ENCODE results near the gene FAM131C.

The FAM131C gene

GRCh38 chr1:16101623-16102022, 28.2 kb upstream of the FAM131C start:
- no peak for DNase-seq (ENCODE audit: low read depth in 2 of 2)

GRCh38 chr1:16099412-16099811, 26.0 kb upstream of the FAM131C start:
- DNase-seq (ENCODE audit: low read depth in 2 of 2) = no peak

GRCh38 chr1:16095447-16095846, 22.0 kb upstream of the FAM131C start:
- DNase-seq (ENCODE audit: low read depth in 2 of 2) = no peak

GRCh38 chr1:16094453-16095158, 21.2 kb upstream of the FAM131C start:
- DNase-seq (ENCODE audit: low read depth in 2 of 2) = no peak

GRCh38 chr1:16093611-16094010, 20.2 kb upstream of the FAM131C start:
- no peak for DNase-seq (ENCODE audit: low read depth in 2 of 2)

DNA sequence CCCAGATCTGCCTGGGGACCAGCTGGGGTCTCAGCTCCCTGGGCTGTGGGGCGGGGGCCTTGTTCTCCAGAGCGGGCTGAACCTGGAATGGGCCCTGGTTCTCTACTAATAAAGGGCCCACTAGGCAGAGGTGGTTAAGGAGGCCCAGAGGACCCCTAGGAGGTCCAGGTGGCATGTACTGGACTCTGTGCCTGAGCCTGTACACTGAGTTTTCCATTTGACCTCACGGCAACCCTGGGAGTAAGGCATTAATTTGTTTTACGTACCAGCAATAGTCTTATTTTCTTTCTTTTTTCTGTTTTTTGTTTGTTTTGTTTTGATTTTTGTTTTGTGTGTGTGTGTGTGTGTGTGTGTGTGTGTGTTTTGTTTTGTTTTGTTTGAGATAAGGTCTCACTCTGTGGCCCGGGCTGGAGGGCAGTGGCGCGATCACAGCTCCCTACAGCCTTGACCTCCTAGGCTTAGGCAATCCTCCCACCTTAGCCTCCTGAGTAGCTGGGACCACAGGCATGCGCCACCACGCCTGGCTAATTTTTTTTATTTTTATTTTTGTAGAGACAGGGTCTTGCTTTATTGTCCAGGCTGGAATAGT, 19.6 kb upstream of the FAM131C start:
- no peak for DNase-seq (ENCODE audit: low read depth in 2 of 2)

DNA sequence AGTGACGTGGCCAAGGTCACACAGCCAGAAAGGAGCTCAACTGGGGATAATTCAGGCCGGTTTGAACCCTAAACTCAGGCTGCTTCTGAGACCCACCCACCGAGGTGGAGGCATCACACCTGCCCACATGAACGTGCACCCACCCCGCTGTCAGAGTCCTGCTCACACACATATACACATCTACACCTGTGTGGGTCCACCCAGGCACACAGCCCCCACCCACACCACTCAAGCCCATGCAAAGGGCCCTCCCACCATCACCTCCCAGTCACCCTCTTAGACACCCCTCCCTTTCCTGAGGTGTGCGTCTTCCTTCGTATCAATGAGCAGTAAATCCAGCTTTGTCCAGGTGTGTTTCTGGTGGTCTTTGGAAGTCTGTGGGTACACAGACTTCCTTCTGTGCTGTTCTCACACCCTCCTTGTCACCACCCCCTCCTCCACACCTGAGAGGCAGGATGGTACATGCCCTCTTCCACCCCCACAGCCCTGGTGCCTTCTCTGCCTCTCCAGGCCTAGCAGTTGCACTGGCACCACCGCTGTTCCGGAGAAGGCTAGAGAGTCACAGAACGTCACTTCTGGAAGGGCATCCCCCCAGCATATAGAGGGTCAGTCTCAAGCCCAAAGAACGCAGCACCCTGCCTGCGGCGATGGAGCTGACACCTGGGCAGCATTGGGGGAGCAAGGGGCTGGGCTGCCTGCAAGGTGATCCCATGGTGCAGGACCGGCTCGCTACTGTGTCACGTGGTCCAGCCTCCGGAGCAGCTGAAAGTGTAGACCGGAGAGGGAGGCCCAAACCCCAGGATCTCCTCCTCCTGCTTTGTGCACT, 18.9 kb upstream of the FAM131C start:
- DNase-seq (ENCODE audit: low read depth in 2 of 2) = no peak

DNA sequence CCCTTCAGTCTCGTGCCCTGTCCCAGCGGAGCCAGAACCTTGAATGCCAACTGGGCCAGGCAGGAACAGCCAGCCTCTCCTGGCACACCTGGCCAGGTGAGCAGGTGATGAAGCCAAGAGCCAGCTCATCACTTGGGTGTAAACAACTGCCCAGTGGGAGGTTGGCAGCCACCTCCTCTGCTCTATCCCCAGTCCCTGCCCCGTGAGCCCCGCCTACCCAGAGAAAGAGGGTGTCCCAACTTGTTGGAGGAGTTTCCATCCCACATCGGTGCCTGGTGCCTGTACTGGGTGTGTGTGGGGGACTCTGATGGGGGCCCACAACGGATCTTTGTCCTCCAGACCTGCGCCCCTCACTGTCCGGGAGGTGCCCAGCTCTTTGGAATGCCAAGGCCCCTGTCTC, 17.8 kb upstream of the FAM131C start:
- DNase-seq (ENCODE audit: low read depth in 2 of 2) = no peak

DNA sequence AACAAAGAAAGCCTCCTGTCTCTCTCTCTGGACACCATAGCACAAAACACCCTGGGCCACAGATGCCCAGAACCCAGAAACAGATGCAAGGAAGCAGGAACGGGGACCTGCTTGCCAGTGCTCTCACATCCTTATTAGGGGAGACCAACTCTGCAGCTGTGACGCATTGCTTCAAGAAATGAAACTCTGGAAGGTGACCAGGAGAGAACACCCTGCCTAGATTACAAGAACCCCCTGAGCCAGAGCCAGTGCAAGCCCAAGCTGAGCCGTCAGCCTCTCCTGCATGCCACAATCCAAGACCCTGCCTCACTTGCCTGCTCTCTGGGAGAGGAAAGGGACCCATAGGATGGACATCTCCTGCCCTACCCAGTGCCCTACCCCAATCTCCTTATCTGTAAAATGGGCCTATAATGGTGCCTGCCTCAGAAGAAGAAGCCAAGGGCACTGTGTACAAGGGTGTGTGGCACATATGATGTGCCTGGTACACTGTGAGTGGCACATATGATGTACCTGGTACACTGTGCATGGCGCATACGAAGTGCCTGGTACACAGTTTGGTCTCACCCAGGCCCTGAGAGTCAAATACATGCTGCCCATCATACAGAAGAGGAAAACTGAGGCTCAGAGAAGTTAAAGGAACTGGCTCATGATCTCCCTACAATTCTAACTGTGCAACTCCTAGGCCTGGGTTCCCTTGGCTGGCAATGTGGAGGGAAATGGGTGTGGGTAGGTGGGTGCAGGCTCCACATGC, 16.8 kb upstream of the FAM131C start:
- no peak for DNase-seq (ENCODE audit: low read depth in 2 of 2)

DNA sequence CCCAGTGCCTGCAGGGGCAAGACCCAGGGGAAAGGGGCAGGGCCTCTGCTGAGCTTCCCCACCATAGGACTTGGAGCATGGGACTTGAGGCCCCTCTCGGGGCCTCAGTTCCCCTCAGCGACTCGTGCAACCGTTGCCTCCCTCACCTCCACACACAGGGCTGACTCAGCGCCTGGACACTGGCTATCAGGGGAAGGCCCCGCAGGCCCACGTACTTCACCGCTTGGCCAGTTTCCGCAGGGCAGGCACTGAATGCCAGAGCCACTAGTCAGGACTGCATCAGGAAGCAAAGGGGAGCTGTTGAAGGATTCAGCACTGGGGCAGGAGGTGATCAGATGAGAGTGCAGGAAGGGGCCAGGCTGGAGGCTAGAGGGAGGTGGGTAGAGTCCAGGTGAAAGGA, 15.5 kb upstream of the FAM131C start:
- no peak for DNase-seq (ENCODE audit: low read depth in 2 of 2)

DNA sequence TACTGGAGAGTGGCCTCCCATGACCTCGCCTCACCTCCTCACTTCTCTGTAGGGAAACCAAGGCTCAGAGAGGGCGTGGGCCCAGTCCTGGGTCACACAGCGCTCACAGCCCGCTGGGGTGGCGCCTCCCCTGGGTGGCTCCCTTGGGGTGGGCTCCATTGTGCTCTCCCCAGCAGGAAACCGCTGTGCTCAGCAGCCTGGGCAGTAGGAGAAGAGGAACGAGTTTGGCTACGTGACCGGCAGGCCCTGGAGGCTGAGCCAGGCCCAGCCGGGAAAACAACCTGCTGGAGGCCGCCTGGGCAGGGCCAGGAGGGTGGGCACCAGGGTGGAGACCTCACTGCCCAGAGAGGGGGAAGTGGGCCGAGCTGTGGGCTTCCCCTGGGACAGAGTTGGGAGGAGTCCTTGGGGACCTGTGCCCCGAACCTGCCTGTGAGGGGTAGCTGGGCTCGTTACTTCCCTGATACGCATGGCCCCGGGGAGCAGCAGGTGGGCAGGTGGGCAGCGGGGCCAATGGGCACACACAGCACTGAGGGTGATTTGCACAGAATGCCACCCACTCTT, 15.0 kb upstream of the FAM131C start:
- DNase-seq (ENCODE audit: low read depth in 2 of 2) = no peak

- no peak for DNase-seq (ENCODE audit: low read depth in 2 of 2)
Observed at GRCh38 chr1:16087733-16088132, 14.3 kb upstream of the FAM131C start.

DNA sequence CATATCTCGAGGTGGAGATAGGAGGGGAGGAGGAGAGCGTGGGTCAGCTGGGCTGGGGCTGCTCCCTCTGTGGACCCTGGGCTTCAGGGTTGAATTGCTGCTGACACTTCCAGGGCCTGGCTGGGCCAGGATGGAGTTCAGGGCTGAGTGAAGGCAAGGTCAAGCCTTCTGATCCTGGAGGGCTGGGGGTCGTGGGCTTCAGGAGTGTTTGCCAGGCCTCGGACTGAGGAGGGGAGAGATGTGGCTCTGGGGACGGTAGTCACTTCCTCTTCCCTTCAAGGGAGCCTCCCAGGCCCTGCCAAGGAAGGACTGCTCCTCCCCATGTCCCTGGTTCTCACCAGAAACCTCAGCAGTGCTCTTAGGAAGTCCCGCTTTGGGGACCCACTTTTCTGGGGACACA, 12.1 kb upstream of the FAM131C start:
- no peak for DNase-seq (ENCODE audit: low read depth in 2 of 2)

GRCh38 chr1:16083486-16083885, 10.0 kb upstream of the FAM131C start:
- no peak for DNase-seq (ENCODE audit: low read depth in 2 of 2)

GRCh38 chr1:16082283-16083038, 9.0 kb upstream of the FAM131C start:
- DNase-seq (ENCODE audit: low read depth in 2 of 2) = no peak

DNA sequence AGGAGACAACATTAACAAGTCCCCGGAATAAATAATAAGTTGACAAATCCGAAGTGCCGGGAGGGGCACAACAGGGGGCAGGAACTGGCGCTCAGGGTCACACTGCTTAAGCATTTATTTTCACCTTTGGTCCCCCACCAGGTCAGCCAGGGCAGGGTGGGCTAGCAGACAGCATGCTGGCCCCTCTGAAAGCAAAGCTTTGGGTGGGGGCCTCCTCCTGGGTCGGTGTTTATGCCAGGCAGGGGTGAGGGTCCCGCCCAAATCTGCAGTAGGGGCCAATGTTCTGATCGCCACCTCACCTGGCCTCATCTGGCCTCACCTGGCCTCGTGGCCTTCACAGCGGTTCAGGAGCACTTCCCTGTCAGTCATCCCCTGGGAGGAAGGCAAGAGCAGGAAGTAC, 8.2 kb upstream of the FAM131C start:
- DNase-seq (ENCODE audit: low read depth in 2 of 2) = no peak

DNA sequence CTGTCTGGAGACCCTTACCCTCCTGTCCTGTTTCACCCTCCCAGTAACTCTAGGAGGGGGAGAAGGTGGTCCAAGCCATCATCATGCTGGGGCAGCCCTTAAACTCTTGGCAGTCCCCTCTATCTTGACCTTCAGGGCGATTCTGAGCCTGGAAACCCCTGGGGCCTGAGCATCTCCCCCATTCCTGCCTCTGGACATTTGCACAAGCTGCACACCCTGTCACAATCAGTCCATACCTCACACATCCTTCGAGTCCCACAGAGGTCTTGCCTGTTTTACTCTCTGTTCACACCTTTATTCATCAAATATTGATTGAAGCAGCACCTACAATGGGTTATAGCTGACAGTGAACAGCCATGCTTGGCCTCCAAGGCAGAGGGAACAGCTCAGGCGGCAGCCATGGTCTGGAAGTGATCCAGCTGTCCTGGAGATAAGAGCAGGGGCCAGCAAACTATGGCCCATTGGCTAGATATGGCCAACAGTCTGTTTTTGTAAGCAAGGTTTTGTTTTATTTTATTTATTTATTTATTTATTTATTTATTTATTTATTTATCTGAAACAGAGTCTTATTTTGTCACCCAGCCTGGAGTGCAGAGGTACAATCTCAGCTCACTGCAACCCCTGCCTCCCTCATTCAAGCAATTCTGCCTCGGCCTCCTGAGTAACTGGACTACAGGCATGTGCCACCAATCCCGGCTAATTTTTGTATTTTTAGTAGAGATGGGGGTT, 7.1 kb upstream of the FAM131C start:
- no peak for DNase-seq (ENCODE audit: low read depth in 2 of 2)

DNA sequence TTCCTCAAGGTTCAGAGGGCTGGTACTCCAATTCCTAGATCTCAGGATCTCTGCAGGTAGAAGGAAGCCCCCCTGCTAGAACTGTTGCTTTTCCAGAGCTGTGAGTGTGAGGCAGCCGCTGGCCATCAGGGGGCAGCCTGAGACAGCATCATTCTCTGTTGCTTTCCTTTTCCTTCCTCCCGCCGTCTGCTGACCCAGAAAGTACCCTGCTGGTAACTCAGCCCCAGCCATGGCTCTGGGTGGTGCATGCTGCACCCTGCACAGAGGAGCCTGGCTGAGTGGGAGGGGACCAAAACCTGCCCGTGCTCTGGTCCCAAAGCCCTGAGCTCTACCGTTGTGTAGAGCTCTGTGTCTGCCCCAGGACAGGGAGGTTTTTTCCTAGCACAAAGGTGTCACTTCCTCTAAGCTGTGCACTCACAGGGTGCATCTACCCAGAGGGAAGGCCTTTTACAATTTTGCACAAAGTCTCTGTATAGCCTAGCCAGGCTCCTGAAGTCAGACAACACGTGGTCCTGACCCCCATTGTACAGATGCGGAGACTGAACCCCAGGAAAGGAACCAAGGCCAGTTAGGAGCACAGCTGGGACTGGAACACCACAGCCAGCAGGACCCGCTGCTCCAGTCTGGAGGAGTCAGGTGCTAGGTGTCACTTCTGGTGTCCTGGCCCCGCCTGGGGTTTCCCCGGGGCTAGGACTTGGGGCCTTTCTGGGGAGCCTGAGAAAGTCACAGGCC, 5.6 kb upstream of the FAM131C start:
- peak in 1 of 2 experiments; percentile 25 for DNase-seq (ENCODE audit: low read depth in 2 of 2)

DNA sequence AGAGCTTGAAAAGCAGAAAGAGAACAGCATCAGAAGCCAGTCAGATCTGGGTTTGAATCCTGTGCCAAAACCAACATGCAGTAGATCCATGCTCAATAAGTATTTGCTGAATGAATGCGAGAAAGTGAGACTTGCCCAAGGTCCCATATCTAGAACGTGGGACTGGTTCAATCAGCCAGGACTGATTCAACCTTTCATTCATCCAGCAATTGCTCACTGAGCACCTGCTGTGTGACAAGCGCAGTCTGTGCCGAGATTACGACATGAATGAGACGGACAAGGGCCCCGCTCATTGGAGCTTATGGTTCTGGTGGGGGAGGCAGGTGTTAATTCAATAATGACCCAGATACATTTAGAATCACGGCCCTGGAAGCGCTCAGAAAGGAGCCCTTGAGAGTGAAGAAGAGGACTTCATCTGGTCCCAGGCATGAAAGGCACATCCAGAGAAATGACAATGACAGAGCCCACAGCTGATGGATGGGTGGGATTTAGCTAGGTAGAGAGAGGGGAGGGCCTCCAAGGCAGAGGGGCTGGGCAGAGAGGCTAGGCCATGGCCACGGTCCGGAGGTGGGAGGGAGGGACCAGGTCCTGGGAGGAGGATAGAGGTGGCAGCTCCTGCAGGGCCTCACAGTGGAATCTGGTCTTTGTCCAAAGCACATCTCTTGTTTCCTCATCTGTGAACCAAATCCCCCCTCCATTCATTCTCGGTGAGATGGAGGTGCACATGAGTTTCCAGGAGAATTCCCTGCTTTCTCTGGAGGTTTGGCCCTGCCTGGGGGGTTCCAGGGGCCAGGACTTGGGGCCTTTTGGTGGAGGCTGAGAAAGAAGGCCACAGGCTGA, 4.2 kb upstream of the FAM131C start:
- no peak for DNase-seq (ENCODE audit: low read depth in 2 of 2)
